K562 (cell line): ENCODE results near the gene FCHSD1. TPM values are rescaled to one million over a fixed set of nuclear protein-coding genes. Genes with fewer than 3 reads are reported as not detected.
A peak's percentile ranks its signal among the peaks of the same experiment; 100 is the strongest.

Source experiments
- ATF7 ChIP-seq: fragments of 450-650 bp; IDR thresholded peaks from 2 replicates; pipeline ENCODE4 v1.7.1; 2014; ENCODE audit warnings: mild to moderate bottlenecking, moderate library complexity
- CEBPG ChIP-seq, 3 experiments: fragments of 200-800 bp in 1 of 3; sonication (Bioruptor generic) in 1 of 3; sonication (generic) in 1 of 3; formaldehyde crosslinking in 1 of 3; IDR thresholded peaks in 2 of 3; conservative IDR thresholded peaks in 1 of 3; 2 replicates each; pipeline versions ENCODE4 v1.6.1 to v1.8.0; 2016 to 2022; ENCODE audit warnings: missing compliant biosample characterization in 2 of 3, missing genetic modification characterization in 2 of 3, mild to moderate bottlenecking in 1 of 3, missing genetic modification reagents in 1 of 3
- HDAC2 ChIP-seq: fragments of 450-650 bp; IDR thresholded peaks from 2 replicates; pipeline ENCODE4 v1.6.1; 2016; ENCODE audit warnings: mild to moderate bottlenecking
- MGA ChIP-seq: fragments of 450-650 bp; IDR thresholded peaks from 2 replicates; pipeline ENCODE4 v1.6.1; 2016; ENCODE audit warnings: mild to moderate bottlenecking, moderate library complexity
- NCOR1 ChIP-seq: fragments of 450-650 bp; IDR thresholded peaks from 2 replicates; pipeline ENCODE4 v1.6.1; 2016; ENCODE audit warnings: mild to moderate bottlenecking, moderate library complexity
- PTBP1 ChIP-seq: fragments of 200-400 bp; formaldehyde crosslinking; IDR thresholded peaks from 2 replicates; pipeline ENCODE4 v1.6.1; 2017; ENCODE audit warnings: low read depth, low read length
- TFAM ChIP-seq: fragments of 250-450 bp; sonication (Bioruptor Pico); conservative IDR thresholded peaks from 2 replicates; pipeline ENCODE4 v1.5.0; 2021; ENCODE audit warnings: mild to moderate bottlenecking, moderate library complexity
- VEZF1 ChIP-seq: fragments of 200-800 bp; sonication (Bioruptor generic); IDR thresholded peaks from 2 replicates; pipeline ENCODE4 v1.6.1; 2017; ENCODE audit warnings: missing genetic modification characterization, missing compliant biosample characterization
- ZBTB1 ChIP-seq: sonication (generic); formaldehyde crosslinking; IDR thresholded peaks from 2 replicates; pipeline ENCODE4 v1.8.1; 2023; ENCODE audit warnings: missing genetic modification reagents, low read depth, mild to moderate bottlenecking, borderline replicate concordance
- polyA plus RNA-seq, 8 experiments: library from polyadenylated mRNA; depleted of rRNA in 4 of 8; stranded (reverse) in 5 of 8; unstranded in 3 of 8; fragments of >200 nt; fragmentation: Nextera tagmentation in 2 of 8; fragmentation: Illumina TruSeq in 1 of 8; extraction: Ambion mirVana in 2 of 8; extraction: Trizol in 1 of 8; gene quantifications; 2 replicates each; pipeline versions ENCODE4 v1.2.1 to v1.2.3, GENCODE V29; 2011 to 2014; ENCODE audit warnings: inconsistent platforms in 1 of 8, missing spikeins in 1 of 8
- total RNA-seq, 7 experiments: library from RNA; depleted of rRNA in 6 of 7; stranded (reverse); fragments of >200 nt in 6 of 7; fragmentation: Illumina TruSeq in 2 of 7; extraction: Trizol in 2 of 7; gene quantifications; 2 replicates each; pipeline versions ENCODE4 v1.2.1 to v1.2.3, GENCODE V29; 2011 to 2021; ENCODE audit warnings: low replicate concordance in 1 of 7
- TF ChIP-seq, protein P1 (sequence below), 2 experiments: IDR thresholded peaks; 2 replicates each; pipeline ENCODE4 v1.6.1; 2011; ENCODE audit warnings: borderline replicate concordance in 1 of 2, control low read depth in 1 of 2, low read depth in 1 of 2, low read length in 1 of 2, mild to moderate bottlenecking in 1 of 2, mixed read lengths in 1 of 2, moderate library complexity in 1 of 2; ENCODE audit not compliant: insufficient read depth in 1 of 2, insufficient read length in 1 of 2, poor library complexity in 1 of 2, severe bottlenecking in 1 of 2; ENCODE audit errors: extremely low read depth in 1 of 2

Gene FCHSD1
- total and polyA plus RNA-seq, 9 of the 15 experiments (the other 6 are each of a cell fraction or from before 2014, with no cell fraction given): 0.35 to 37.5 (median 13.6) TPM

DNA sequence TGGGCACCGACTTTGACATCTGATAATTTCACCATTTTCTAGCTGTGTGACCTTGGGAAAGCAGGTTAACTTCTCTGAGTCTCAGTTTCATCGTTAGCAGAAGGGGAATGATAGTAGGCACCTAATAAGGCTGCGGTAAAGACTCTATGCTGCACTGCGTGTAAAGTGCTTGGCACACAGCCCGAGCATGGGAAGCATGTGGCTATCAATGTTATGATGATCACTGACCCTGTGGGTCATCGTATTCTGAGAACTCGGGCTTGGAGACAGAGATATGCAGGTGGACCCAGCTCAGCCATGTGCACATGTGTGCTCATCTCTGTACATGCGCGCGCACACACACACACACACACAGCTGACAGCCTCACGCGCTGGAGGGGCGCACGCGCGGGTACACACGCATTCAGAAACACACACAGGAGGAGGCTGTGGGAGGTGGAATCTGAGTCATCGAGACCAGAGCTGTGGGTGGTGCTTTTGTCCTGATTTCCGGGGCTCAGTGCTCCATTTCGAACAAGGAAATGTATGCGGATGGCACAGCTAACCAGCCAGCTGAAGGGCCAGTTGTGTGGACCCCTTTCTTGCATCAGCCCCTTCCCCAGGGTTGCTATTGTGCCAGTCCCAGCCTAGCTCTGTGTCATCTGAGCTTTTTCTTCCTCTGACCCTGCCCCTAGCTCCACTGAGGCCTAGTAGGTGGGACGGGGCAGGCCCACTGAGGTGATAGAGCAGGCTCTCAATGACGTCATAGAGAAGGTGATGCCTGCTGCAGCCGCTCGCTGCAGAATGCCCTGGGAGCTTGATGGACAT lies 41.9 kb upstream of the FCHSD1 start (continued):
- TF ChIP-seq MGA (peak; percentile 71), CEBPG (CRISPR knock-in tag; IDR thresholded peaks at IDR 0.05) (peak; percentile 51; the same call in 1 of the 2 replicates), CEBPG (tag; conservative IDR thresholded peaks at IDR 0.05 in 1 of 2, IDR thresholded peaks at IDR 0.05 in 1 of 2) (no peak), VEZF1 (peak; percentile 24; the same call in 1 of the 2 replicates), ATF7 (peak; percentile 91), ZBTB1 (CRISPR knock-in tag) (peak; percentile 66; the same call in 1 of the 2 replicates), TFAM (CRISPR knock-in tag) (no peak), HDAC2 (peak; percentile 62; the same call in 1 of the 2 replicates), NCOR1 (peak; percentile 70), PTBP1 (peak; percentile 86; the same call in 1 of the 2 replicates)
- TF ChIP-seq, protein P1, sequence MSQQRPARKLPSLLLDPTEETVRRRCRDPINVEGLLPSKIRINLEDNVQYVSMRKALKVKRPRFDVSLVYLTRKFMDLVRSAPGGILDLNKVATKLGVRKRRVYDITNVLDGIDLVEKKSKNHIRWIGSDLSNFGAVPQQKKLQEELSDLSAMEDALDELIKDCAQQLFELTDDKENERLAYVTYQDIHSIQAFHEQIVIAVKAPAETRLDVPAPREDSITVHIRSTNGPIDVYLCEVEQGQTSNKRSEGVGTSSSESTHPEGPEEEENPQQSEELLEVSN (IDR thresholded peaks at IDR 0.05; ENCODE audit: borderline replicate concordance in 1 of 2, extremely low read depth in 1 of 2, insufficient read depth in 1 of 2, insufficient read length in 1 of 2, low read depth in 1 of 2, low read length in 1 of 2, poor library complexity in 1 of 2, severe bottlenecking in 1 of 2): peak in 1 of 2 experiments; percentile 57
